DOHH2 (cell line): ENCODE data around the gene FAM107A.
A peak's percentile ranks its signal among the peaks of the same experiment; 100 is the strongest.

Source experiments
- H3F3A ChIP-seq: fragments of 200-600 bp; sonication (generic), shearing (Covaris generic); 2 replicates; pipeline ENCODE4 v1.6.0; 2016; ENCODE audit warnings: antibody characterized with exemption, mild to moderate bottlenecking; ENCODE audit not compliant: control insufficient read depth, insufficient read depth
- H3K27ac ChIP-seq: fragments of 200-600 bp; sonication (generic); 2 replicates; pipeline ENCODE4 v1.5.1; 2014; ENCODE audit warnings: low read depth, mild to moderate bottlenecking, low read length, moderate library complexity
- H3K27me3 ChIP-seq: fragments of 200-600 bp; sonication (generic); 2 replicates; pipeline ENCODE4 v1.6.1; 2014; ENCODE audit warnings: mild to moderate bottlenecking, low read length, mixed read lengths; ENCODE audit not compliant: control insufficient read depth
- H3K36me3 ChIP-seq: fragments of 200-600 bp; sonication (generic); 2 replicates; pipeline ENCODE4 v1.6.1; 2014; ENCODE audit warnings: mild to moderate bottlenecking, low read length, moderate library complexity, mixed read lengths; ENCODE audit not compliant: control insufficient read depth
- H3K4me1 ChIP-seq: fragments of 200-600 bp; sonication (generic); 2 replicates; pipeline ENCODE4 v1.6.1; 2014; ENCODE audit warnings: mild to moderate bottlenecking, low read length, mixed read lengths; ENCODE audit not compliant: control insufficient read depth
- H3K4me2 ChIP-seq: fragments of 200-600 bp; sonication (generic); 2 replicates; pipeline ENCODE4 v1.6.0; 2014; ENCODE audit warnings: mild to moderate bottlenecking, low read length, moderate library complexity
- H3K4me3 ChIP-seq: fragments of 200-600 bp; sonication (generic); 2 replicates; pipeline ENCODE4 v1.5.1; 2014; ENCODE audit warnings: mild to moderate bottlenecking, low read length, mixed read lengths
- H3K79me2 ChIP-seq: fragments of 200-600 bp; sonication (generic); 2 replicates; pipeline ENCODE4 v1.6.1; 2014; ENCODE audit warnings: mild to moderate bottlenecking, low read length, mixed read lengths; ENCODE audit not compliant: control insufficient read depth
- H3K9me2 ChIP-seq: fragments of 200-600 bp; sonication (generic); replicated peaks from 2 replicates; pipeline ENCODE4 v1.6.1; 2014; ENCODE audit warnings: mild to moderate bottlenecking, low read length, mixed read lengths; ENCODE audit not compliant: control insufficient read depth
- H3K9me3 ChIP-seq: fragments of 200-600 bp; sonication (generic); 2 replicates; pipeline ENCODE4 v1.6.1; 2014; ENCODE audit warnings: antibody characterized with exemption, low read length, mixed read lengths; ENCODE audit not compliant: control insufficient read depth, insufficient read depth
- H4K20me1 ChIP-seq: fragments of 200-600 bp; sonication (generic); 2 replicates; pipeline ENCODE4 v1.6.0; 2014; ENCODE audit warnings: low read depth, mild to moderate bottlenecking, antibody characterized with exemption, low read length, moderate library complexity; ENCODE audit not compliant: control insufficient read depth, insufficient read depth
- EZH2phosphoT487 ChIP-seq: fragments of 200-600 bp; sonication (generic); IDR thresholded peaks from 2 replicates; pipeline ENCODE4 v1.6.1; 2017; ENCODE audit warnings: borderline replicate concordance, mild to moderate bottlenecking, antibody characterized with exemption, low read length, moderate library complexity, mixed read lengths
- TF ChIP-seq, protein P1 (sequence below): fragments of 200-600 bp; sonication (generic); IDR thresholded peaks from one replicate; pipeline ENCODE4 v1.5.1; 2014; ENCODE audit warnings: antibody characterized with exemption, mild to moderate bottlenecking, low read depth, low read length; ENCODE audit not compliant: poor library complexity, severe bottlenecking

The FAM107A gene

GRCh38 chr3:58562498-58562897 is 14.7 kb downstream of the FAM107A start:
- H4K20me1 ChIP-seq = no peaks in the 10 kb centered on the region
- no peaks in the 10 kb centered on the region for H3K9me3 ChIP-seq
- TF ChIP-seq EZH2phosphoT487 = no peak
- no peak overlapping the region for H3K4me3 ChIP-seq
- H3K4me1 ChIP-seq = no peaks in the 10 kb centered on the region
- H3K4me2 ChIP-seq = no peak overlapping the region
- no peaks in the 10 kb centered on the region for H3K9me2 ChIP-seq
- no peaks in the 10 kb centered on the region; the same call in 1 of the 2 replicates for H3K27me3 ChIP-seq
- H3F3A ChIP-seq = no peaks in the 10 kb centered on the region
- no peak overlapping the region for H3K27ac ChIP-seq
- H3K36me3 ChIP-seq = no peaks in the 10 kb centered on the region
- no peaks in the 10 kb centered on the region for H3K79me2 ChIP-seq

GRCh38 chr3:58560771-58561311 is 16.4 kb downstream of the FAM107A start:
- Histone ChIP-seq H3F3A (no peaks in the 10 kb centered on the region), H3K36me3 (no peaks in the 10 kb centered on the region), H3K27me3 (peaks cover 5% of the 10 kb centered on the region; the same call in 1 of the 2 replicates), H3K79me2 (no peaks in the 10 kb centered on the region), H3K9me2 (no peaks in the 10 kb centered on the region), H3K4me1 (no peaks in the 10 kb centered on the region), H3K4me2 (no peak overlapping the region), H4K20me1 (no peaks in the 10 kb centered on the region), H3K27ac (no peak overlapping the region), H3K4me3 (no peak overlapping the region), H3K9me3 (no peaks in the 10 kb centered on the region)
- TF ChIP-seq, protein P1, sequence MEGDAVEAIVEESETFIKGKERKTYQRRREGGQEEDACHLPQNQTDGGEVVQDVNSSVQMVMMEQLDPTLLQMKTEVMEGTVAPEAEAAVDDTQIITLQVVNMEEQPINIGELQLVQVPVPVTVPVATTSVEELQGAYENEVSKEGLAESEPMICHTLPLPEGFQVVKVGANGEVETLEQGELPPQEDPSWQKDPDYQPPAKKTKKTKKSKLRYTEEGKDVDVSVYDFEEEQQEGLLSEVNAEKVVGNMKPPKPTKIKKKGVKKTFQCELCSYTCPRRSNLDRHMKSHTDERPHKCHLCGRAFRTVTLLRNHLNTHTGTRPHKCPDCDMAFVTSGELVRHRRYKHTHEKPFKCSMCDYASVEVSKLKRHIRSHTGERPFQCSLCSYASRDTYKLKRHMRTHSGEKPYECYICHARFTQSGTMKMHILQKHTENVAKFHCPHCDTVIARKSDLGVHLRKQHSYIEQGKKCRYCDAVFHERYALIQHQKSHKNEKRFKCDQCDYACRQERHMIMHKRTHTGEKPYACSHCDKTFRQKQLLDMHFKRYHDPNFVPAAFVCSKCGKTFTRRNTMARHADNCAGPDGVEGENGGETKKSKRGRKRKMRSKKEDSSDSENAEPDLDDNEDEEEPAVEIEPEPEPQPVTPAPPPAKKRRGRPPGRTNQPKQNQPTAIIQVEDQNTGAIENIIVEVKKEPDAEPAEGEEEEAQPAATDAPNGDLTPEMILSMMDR = peak; percentile 44
- no peak for TF ChIP-seq EZH2phosphoT487

DNA sequence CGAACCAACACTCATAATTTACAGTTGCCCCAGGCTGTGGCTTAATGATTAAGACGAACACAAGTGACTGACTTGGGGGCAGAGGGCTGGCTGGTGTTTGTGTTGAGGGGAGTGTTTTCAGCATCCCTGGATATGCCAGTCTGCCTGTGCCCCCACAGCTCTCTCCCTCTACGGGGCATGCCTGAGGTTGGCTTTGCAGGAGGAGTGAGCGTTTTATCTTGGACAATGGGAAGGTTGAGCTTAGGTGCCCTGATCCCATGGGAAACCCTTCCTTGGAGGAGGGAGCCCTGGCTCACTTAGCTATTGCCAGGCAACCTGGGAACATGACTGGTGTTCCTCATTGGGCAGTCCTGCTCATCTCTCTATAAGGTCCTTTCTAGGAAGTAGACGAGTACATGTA is 17.6 kb downstream of the FAM107A start:
- Histone ChIP-seq H3K4me1 (no peaks in the 10 kb centered on the region), H3K4me3 (no peak overlapping the region), H3K27ac (no peak overlapping the region), H3K36me3 (no peaks in the 10 kb centered on the region), H3K4me2 (no peak overlapping the region), H3F3A (no peaks in the 10 kb centered on the region), H3K79me2 (no peaks in the 10 kb centered on the region), H3K9me2 (no peaks in the 10 kb centered on the region), H4K20me1 (no peaks in the 10 kb centered on the region), H3K27me3 (peaks cover 8% of the 10 kb centered on the region; the same call in 1 of the 2 replicates), H3K9me3 (no peaks in the 10 kb centered on the region)
- TF ChIP-seq EZH2phosphoT487 = no peak
- TF ChIP-seq, protein P1 = no peak

- Histone ChIP-seq H3K79me2 (no peaks in the 10 kb centered on the region), H4K20me1 (no peaks in the 10 kb centered on the region), H3K9me3 (no peaks in the 10 kb centered on the region), H3K4me1 (no peaks in the 10 kb centered on the region), H3K27me3 (peaks cover 8% of the 10 kb centered on the region; the same call in 1 of the 2 replicates), H3F3A (no peaks in the 10 kb centered on the region), H3K4me2 (no peak overlapping the region), H3K9me2 (no peaks in the 10 kb centered on the region), H3K36me3 (no peaks in the 10 kb centered on the region), H3K4me3 (no peak overlapping the region), H3K27ac (no peak overlapping the region)
- no peak for TF ChIP-seq EZH2phosphoT487
- TF ChIP-seq, protein P1 = no peak
These were observed 19.7 kb downstream of the FAM107A start for GRCh38 chr3:58557491-58557890.
